ENCODE data around the gene FGF8.

FGF8 gene

DNA sequence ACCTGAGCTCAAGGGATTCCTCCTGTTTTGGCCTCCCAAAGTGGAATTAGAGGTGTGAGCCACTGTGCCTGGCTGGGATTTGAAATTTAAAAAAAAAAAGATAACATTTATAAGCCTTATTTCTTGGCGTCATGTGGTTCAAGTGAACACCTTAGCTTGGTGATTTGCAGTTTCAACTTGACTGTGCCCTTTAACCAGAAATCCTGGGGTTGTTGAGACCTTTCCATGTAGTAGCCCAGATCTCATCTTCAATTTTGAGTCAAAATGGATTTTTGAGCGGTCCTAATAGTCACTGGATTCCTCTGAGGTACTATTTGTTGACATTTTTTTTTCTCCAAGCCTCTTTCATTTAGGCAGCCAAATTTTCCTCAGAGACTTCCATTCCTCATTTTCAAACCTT, 51.5 kb downstream of the FGF8 start:
- DNase-seq, result no peak

DNA sequence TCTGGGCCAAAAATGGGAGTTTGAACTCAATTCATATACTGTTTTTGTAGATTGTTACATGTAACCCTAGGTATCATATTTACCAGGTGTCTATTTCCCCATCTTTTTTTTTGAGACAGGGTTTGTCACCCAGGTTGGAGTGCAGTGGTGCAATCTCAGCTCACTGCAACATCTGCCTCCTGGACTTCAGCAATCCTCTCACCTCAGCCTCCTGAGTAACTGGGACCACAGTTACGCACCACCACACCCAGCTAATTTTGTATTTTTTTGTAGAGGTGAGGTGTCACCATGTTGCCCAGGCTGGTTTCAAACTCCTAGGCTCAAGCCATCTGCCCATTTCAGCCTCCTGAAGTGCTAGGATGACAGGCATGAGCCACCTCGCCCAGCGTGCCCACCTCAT, 52.7 kb downstream of the FGF8 start:
- DNase-seq, result no peak

DNA sequence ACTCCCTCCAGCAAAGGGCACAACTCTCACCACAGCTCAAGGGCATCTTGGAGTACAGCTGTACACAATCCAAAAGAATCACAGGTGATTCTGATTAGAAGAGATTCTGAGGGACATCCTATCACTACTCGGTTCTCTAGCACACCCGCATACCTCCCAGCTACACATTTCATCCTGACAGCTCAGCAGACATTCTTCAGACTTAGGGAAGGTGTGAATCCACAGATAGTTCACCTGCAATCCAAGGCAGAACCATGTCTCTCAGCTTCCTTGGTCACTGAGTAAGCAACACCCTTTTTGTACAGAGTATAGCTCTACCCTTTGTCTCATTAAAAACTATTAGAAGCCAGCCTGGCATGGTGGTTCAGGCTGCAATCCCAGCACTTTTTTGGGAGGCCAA, 54.1 kb downstream of the FGF8 start:
- DNase-seq, result no peak

DNA sequence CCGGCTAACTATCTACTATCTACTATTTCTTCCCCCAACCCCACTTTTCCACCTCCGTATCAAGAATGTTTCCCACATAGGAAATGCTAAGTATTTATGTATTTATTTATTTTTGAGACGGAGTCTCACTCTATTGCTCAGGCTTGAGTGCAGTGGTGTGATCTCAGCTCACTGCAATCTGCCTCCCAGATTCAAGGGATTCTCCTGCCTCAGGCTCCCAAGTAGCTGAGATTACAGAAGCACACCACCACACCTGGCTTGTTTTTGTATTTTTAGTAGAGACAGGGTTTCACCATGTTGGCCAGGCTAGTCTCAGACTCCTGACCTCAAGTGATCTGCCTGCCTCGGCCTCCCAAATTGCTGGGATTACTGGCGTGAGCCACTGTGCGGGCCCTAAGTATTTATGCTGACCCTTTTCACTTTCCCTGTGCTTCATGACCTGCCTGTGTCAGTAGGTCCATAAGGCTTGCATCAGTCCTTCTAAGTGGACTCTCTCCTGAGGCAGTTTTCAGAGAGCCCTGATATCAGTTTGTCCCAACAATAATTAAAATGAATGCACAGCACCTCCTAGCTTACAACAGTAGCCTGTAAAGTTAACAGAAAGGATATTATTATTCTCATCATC, 55.2 kb downstream of the FGF8 start:
- DNase-seq, result no peak

Measured in activated T-cell treated with anti-CD3 and anti-CD28 coated beads for 4 hours (primary cell).